Heart left ventricle (tissue), 16 donors: Measurements from ENCODE around the gene OSBPL9. TPM values are rescaled to one million over a fixed set of nuclear protein-coding genes. Genes with fewer than 3 reads are reported as not detected.

Source experiments
- ATAC-seq, 4 donors: fragments of 200-7000 bp; cut with Tn5 transposase; one replicate each; pipeline ENCODE4 v1.9.1; 2020 to 2022; ENCODE audit warnings: moderate library complexity in 4 of 4, mild to moderate bottlenecking in 3 of 4, moderate number of reproducible peaks in 1 of 4
- DNase-seq, 5 donors: peaks; one replicate each; pipeline ENCODE4 v3.0.0-alpha.2; 2020
- H3K27ac ChIP-seq, 12 donors: fragments of 200-600 bp; sonication (generic) in 4 of 12; one replicate each; pipeline versions ENCODE4 v1.5.0 to v1.8.0; 2016 to 2022; ENCODE audit warnings: mild to moderate bottlenecking in 2 of 12
- H3K27me3 ChIP-seq, 9 donors: fragments of 200-600 bp; sonication (generic) in 2 of 9; one replicate each; pipeline versions ENCODE4 v1.5.1 to v1.8.0; 2016 to 2022; ENCODE audit warnings: mild to moderate bottlenecking in 3 of 9
- H3K36me3 ChIP-seq, 9 donors: fragments of 200-600 bp; sonication (generic) in 2 of 9; one replicate each; pipeline versions ENCODE4 v1.5.0 to v1.8.0; 2018 to 2022; ENCODE audit warnings: mild to moderate bottlenecking in 2 of 9
- H3K4me1 ChIP-seq, 12 donors: fragments of 200-600 bp; sonication (generic) in 4 of 12; one replicate each; pipeline versions ENCODE4 v1.5.0 to v1.8.0; 2016 to 2022; ENCODE audit warnings: mild to moderate bottlenecking in 3 of 12
- H3K4me3 ChIP-seq, 12 donors: fragments of 200-600 bp; sonication (generic) in 4 of 12; one replicate each; pipeline versions ENCODE4 v1.5.0 to v1.8.0; 2017 to 2022; ENCODE audit warnings: mild to moderate bottlenecking in 9 of 12, moderate library complexity in 4 of 12
- H3K9me3 ChIP-seq, 12 donors: fragments of 200-600 bp; sonication (generic) in 4 of 12; one replicate each; pipeline versions ENCODE4 v1.5.0 to v1.8.0; 2016 to 2022; ENCODE audit warnings: mild to moderate bottlenecking in 1 of 12
- POLR2A ChIP-seq, 2 donors: fragments of 450-650 bp; IDR thresholded peaks; one replicate each; pipeline ENCODE4 v1.6.1; 2017; ENCODE audit warnings: antibody characterized with exemption in 2 of 2, mild to moderate bottlenecking in 2 of 2, moderate library complexity in 2 of 2
- WGBS, 4 donors: extraction: QIAGEN DNeasy Blood & Tissue Kit in 2 of 4; methylation state at CpG; one replicate each; pipeline versions ENCODE4 v1.1.5 to v1.1.7; 2013 to 2018; 5-methylcytosine and 5-hydroxymethylcytosine counted together
- intact Hi-C, 10 donors: fragments of 100-400 bp; cut with DNase I; formaldehyde crosslinking; loops; one replicate each; pipeline versions ENCODE4 v1.11.1 to v1.14.2; 2022
- microRNA counts, 2 donors: library from miRNA; unstranded; fragments of <30 nt; microRNA quantifications; one replicate each; lab custom pipeline; 2016
- microRNA-seq, 4 donors: library from miRNA; unstranded; fragments of <30 nt; microRNA quantifications; one replicate each; pipeline versions ENCODE4 to v1.2.0, GENCODE V29; 2017 to 2020
- polyA plus RNA-seq, 2 donors: library from polyadenylated mRNA; stranded (reverse); fragments of 200-250 nt; gene quantifications; one replicate each; pipeline ENCODE4 v1.2.3, GENCODE V29; 2013
- total RNA-seq, 9 donors: library from RNA; depleted of rRNA in 2 of 9; stranded (reverse); fragments of >200 nt in 2 of 9; fragmentation: NEBNext Ultra II Directional in 3 of 9; extraction: Animal tissue kit (Norgen Biotek cat#: 25700) in 3 of 9; gene quantifications; one replicate each; pipeline versions ENCODE4 v1.1.0 to v1.2.4, GENCODE V29; 2016 to 2023
- TF ChIP-seq, protein P1 (sequence below), 12 donors: fragments of 200-600 bp; sonication (generic) in 4 of 12; IDR thresholded peaks; one replicate each; pipeline versions ENCODE4 v1.5.0 to v1.8.0; 2018 to 2022; ENCODE audit warnings: antibody characterized with exemption in 12 of 12, mild to moderate bottlenecking in 5 of 12
- donor health status: ischemic (EF 13 %, LVEDD 7.1; RV severe dilation, severe dysfunction).
- donor health status: healthy with polysubstance abuse.
- donor health status: DM: no; HTN: yes; CAD: no.
- donor health status: DM: no; HTN: no; CAD: no.
- donor health status: ischemic (EF 25% LVEDD 6.9; RV normal size, moderate dysfunction).
- donor health status: ischemic (EF 25% LVEDD 5.7; RV mildly dilated, moderate dysfunction).
- donor health status: healthy.
- donor health status: DM: yes; HTN: yes; CAD: no.
- donor health status: ischemic (EF 35%, LVEDD 5.7; RV mildly dilated, moderate dysfunction).
- donor health status: nonischemic (EF 11% LVEDD 7.7; RV severe dilation, severe dysfunction).
- donor health status: DM: yes; HTN: yes; CAD: no.
- donor health status: PGD.
- donor health status: ischemic (EF 29% LVEDD 5.4; RV normal size, mild dysfunction).
- donor health status: nonischemic (EF 23%, LVEDD 6.1; RV moderate dilation, normal function).

OSBPL9 gene
- total and polyA plus RNA-seq, 11 donors = 44.5 to 69.5 (median 52.5) TPM

GRCh38 chr1:51837243-51837642, 220.4 kb downstream of the OSBPL9 start:
- ATAC-seq (no peak), DNase-seq (no peak)
- no peaks in the 10 kb centered on the region for H3K27me3 ChIP-seq
- H3K9me3 ChIP-seq = no peaks in the 10 kb centered on the region
- H3K36me3 ChIP-seq = peaks cover 0 to 79% (median 69%) of the 10 kb centered on the region in 9 donors
- intact Hi-C loops = no loop called here
- 88 to 96% (median 94%) methylated on average over 1 of the region's 1 CpG for WGBS, 4 donors
- no peak for TF ChIP-seq POLR2A (IDR thresholded peaks at IDR 0.05)
- TF ChIP-seq, protein P1, sequence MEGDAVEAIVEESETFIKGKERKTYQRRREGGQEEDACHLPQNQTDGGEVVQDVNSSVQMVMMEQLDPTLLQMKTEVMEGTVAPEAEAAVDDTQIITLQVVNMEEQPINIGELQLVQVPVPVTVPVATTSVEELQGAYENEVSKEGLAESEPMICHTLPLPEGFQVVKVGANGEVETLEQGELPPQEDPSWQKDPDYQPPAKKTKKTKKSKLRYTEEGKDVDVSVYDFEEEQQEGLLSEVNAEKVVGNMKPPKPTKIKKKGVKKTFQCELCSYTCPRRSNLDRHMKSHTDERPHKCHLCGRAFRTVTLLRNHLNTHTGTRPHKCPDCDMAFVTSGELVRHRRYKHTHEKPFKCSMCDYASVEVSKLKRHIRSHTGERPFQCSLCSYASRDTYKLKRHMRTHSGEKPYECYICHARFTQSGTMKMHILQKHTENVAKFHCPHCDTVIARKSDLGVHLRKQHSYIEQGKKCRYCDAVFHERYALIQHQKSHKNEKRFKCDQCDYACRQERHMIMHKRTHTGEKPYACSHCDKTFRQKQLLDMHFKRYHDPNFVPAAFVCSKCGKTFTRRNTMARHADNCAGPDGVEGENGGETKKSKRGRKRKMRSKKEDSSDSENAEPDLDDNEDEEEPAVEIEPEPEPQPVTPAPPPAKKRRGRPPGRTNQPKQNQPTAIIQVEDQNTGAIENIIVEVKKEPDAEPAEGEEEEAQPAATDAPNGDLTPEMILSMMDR (IDR thresholded peaks at IDR 0.05) = no peak
- H3K27ac ChIP-seq = no peak overlapping the region
- H3K4me1 ChIP-seq = no peaks in the 10 kb centered on the region
- no peak overlapping the region for H3K4me3 ChIP-seq

MicroRNAs within 50 kb of the gene (microRNA counts, 767-probe panel; counts per million panel counts)
- microRNA hsa-miR-761 (lab: Ali Mortazavi, UCI) = 1,280 to 1,349 counts per million in 2 donors

Small RNAs within 50 kb of the gene (microRNA-seq; reads per million reads assigned to microRNA genes)
- 0 reads per million in 4 donors for gene MIR761

Other genes starting within 250 kb of the OSBPL9 start
- gene EPS15, start 97.8 kb upstream of the OSBPL9 start, total RNA-seq = 10 to 100 TPM; 48.4 to 80.6 (median 72.8) TPM
- 10 to 100 TPM; 19.9 to 21.8 TPM for gene EPS15, start 97.8 kb upstream of the OSBPL9 start, polyA plus RNA-seq